A549 (cell line): Measurements from ENCODE around the gene PTPN14.

ENCODE experiments used
- CHD2 ChIP-seq: fragments of 150-350 bp; IDR thresholded peaks from 2 replicates; pipeline ENCODE4 v1.6.1; 2014; ENCODE audit warnings: low read length; ENCODE audit not compliant: partially characterized antibody
- CTCF ChIP-seq: fragments of >200 bp; sonication (Bioruptor Twin); formaldehyde crosslinking; IDR thresholded peaks from 3 replicates; pipeline ENCODE4 v1.5.1; 2016
- MAX ChIP-seq: IDR thresholded peaks from 2 replicates; pipeline ENCODE4 v1.6.1; 2012
- POLR2A ChIP-seq: IDR thresholded peaks from 2 replicates; pipeline ENCODE4 v1.6.1; 2012; ENCODE audit warnings: mild to moderate bottlenecking, low read length
- POLR2AphosphoS2 ChIP-seq: conservative IDR thresholded peaks from 2 replicates; pipeline ENCODE4 v1.6.1; 2012; ENCODE audit warnings: low read length, improper control_type of control experiment, inconsistent platforms

DNA sequence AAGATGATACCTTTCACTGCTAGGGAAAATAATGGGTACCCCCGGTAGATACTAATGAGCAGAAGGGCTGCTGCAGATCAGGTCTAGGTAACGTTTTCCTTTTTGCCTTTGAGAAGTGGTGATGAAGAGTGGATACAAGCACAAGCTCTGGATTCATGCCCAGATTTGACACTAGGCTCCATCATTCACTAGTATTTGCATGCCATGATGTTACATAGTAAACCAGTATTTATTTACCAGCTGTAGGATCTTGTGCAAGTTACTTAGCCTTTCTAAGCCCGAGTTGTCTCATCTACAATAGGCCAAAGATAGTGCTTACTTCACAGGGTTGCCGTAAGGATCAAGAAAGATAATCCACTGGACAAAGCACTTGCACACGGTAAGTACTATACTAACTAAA lies 14.2 kb downstream of the PTPN14 start:
- TF ChIP-seq POLR2A (no peak), CHD2 (no peak), CTCF (no peak), POLR2AphosphoS2 (no peak), MAX (no peak)
